H54 (cell line): ENCODE data around the gene ELAVL1.

Source experiments
- DNase-seq: peaks from one replicate; pipeline ENCODE4 v3.0.0; 2011; ENCODE audit warnings: low spot score, mixed read lengths; ENCODE audit not compliant: insufficient read length
- FAIRE-seq: peaks from 3 replicates; lab custom pipeline; 2011; peaks lifted over from hg19 to GRCh38; lab: Jason Lieb, UNC
- POLR2A ChIP-seq: IDR thresholded peaks from 2 replicates; pipeline ENCODE4 v1.6.1; 2011; ENCODE audit warnings: low read depth, mild to moderate bottlenecking, low read length

Gene ELAVL1

DNA sequence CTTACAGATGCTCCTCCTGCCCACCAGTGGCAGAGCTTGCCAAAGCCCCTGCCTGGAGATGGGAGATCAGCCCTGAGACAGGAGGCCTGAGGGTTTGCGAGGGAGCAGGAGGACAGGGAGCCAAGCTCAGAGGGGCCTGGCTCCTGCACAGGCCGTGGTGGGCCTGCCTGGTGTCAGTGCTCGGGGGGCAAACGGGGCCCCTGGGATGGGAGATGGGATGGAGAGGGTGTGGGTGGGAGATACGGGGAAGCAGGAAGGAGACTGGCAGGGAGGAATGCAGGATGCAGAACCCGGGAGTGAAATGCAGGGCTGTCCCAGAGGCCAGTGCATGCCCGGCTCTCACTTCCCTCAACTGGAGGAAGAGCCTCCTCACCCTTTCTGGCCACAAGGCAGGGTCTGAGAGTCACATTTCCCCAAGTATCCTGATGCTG is 19.9 kb downstream of the ELAVL1 start:
- FAIRE-seq (no peak), DNase-seq (no peak)
- TF ChIP-seq POLR2A: no peak

DNA sequence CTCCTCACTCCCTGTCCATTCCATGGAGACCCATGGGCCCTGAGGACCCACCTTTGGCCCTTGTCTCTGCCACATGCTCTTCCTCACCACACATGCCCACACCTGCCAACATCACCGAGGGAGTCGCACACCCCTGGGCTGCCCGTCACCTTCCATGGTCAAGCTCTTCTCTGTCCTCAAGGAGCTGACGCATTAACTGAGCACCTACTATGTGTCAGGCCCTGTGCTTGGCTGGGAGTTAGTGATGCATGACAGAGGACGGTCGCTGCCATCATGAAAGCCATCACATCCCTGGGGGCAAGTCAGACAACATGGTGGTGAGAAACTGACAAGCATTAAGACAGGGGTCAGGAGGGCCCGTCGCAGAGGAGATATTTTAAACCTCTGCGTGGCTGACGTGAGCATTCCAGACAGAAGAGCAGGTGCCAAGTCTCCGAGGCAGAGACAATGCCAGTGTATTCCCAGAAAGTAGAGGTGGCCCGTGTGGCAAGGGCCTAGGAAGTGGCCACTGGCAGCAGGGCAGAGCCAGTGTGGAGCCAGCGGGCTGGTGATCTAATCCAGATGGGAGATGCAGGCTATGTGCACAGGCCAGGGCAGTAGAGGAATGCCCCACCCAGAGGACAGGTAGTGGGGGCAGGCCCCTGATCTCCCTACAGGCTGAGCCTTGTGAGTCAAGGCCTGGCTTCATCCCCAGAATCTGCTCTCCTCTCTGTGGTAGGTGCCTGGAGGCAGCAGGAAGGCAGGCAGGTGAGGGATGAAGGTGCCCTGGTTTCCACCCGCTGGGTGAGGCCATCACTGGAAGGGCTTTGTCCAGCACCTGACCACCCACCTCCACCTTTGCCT is 21.2 kb downstream of the ELAVL1 start:
- TF ChIP-seq POLR2A: no peak
- FAIRE-seq (no peak), DNase-seq (no peak)

DNA sequence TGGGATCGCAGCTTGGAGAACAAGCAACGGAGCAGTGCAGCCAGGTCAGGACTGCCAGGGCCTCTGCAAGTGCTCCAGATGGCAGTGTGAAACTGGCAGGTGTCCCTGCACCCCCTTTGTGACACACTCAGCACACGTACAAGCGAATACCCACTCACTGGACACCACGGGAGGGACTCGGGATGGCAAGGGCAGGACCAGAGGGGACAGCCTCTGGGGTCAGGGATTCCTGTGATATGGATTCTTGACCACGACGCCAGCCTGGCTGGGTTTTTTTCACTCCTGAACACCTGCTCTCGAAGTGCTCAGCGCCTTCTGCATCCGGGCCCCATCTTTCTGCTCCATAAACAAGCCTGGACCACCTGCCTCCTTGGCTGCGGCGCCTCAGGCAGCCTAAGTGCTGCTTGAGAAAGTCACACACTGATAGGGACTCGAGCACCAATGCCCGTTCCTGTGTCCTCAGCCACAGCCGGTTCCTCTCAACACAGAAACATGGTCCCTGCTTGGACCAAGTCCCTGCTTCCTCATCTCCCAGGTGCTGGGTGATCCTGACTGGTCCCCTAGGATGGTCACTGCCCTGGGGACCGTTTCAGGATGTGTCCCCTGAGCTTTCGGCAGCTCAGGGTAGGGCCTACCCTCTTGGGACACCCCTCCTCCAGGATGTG is 22.0 kb downstream of the ELAVL1 start:
- TF ChIP-seq POLR2A: no peak
- FAIRE-seq (no peak), DNase-seq (no peak)

DNA sequence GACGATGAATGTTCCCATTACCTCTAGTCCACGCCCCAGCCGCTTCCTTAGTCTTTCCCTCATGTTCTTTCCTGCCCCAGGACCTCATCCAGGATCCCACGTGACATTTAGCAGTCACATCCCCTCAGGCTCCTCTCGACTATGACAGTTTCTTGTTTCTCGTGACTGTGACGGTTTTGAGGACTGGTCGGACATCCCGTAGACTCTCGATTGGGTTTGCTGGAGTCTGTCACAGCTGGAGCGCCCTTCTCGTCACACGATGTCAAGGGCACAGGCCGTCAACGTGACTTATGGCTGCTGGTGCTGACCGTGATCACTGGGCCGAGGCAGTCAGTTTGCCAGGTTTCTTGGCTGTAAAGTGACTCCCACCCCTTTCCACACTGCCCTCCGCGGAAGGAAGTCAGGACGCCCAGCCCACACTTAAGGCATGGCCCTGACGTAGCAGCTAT is 22.8 kb downstream of the ELAVL1 start:
- FAIRE-seq: no peak
- DNase-seq: no peak
- no peak for TF ChIP-seq POLR2A

DNA sequence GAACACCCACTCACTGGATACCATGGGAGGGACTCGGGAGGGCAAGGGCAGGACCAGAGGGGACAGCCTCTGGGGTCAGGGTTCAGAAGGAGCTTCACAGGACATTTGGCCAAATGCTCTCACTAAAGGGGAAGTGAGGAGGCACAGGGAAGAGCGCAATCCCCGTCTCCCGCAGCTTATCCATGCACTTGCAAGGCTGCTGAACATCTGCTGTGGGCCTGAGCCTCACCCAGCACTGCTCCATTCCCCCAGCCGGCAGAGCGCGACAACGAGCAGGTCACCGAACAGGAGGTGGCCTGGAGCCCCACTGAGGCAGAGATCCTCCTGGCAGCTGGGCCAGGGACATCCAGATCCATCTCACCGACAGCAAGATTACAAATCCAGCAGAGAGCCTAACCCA is 23.3 kb downstream of the ELAVL1 start:
- FAIRE-seq (no peak), DNase-seq (no peak)
- TF ChIP-seq POLR2A: no peak

DNA sequence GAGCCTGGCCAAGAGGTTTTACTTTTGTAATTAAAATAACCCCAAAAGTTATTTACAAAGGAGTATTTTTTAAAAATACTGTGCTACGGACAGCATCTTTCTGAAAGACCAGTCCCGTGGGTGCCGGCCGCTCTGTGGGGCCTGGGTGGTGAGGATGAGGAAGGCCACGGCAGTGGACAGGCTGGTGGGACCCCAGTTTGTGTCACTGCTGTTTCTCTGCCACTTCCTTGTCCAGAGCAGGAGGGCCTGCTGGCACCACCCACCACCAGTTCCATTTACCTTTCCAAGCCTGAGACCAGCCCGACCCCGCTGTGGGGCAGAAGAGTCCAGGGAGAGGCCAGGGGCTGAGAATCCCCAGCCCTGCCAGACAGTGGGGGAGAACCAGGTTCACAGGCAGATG is 23.8 kb downstream of the ELAVL1 start:
- FAIRE-seq: no peak
- DNase-seq: no peak
- no peak for TF ChIP-seq POLR2A

DNA sequence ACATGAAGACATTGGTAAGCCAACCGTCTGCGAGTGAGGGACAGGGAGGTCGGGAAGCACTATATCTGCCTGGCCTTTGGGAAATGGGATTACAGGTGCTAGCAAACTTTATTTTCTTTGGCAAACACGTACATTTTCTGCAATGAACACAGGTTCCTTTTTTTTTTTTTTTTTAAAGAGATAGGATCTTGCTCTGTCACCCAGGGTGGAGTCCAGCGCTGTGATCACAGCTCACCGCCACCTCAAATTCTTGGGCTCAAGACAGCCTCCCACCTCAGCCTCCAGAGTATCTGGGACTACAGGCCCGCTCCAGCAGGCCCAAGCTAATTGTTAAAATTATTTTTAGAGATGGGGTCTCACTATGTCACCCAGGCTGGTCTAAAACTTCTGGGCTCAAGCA is 24.2 kb downstream of the ELAVL1 start:
- TF ChIP-seq POLR2A: no peak
- no peak for FAIRE-seq
- DNase-seq: no peak

DNA sequence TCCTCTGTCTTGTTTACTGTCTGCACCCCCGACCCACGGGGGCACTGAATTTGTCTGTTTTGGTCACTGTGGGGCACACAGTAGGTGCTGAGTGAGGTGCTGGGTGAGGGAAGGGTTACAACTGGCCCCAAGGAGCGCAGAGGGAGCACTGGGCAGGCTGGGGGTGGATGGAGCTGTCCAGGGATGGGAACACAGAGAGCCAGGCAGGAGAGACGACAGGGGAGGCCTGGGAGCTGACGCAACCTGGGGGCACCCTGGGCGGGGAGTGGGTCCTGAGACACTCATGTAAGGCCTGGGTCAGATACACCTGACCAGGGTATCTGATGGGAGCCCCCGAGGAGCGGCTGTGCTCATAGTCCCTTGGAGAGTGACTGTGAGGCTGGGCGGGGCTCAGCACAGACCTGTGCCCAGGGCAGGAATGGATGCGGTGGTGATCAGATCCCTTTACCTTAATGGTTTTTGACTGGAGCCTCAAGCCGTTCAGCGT is 24.8 kb downstream of the ELAVL1 start:
- no peak for FAIRE-seq
- no peak for TF ChIP-seq POLR2A

DNA sequence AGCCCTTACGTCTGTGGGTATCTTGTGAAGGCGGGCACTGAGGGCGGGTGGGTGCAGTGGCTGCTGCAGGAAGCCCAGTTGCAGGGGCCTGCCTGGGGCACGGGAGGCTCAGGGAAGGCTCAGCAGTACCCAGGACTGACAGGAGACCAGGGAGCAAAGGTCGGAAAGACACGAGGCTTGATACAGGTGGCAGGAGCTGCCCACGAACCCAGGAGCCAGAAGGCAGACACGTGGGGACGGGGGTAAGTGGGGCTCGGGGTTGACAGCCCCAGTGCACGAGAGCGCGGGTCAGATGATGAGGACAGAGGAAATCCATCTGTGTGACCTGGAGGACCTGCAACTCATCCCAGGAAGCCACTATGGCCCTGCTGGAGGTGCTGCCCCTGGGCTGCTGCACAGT is 25.3 kb downstream of the ELAVL1 start:
- no peak for FAIRE-seq
- no peak for TF ChIP-seq POLR2A
- no peak for DNase-seq

More for the DNA sequence above, 24.8 kb downstream of the ELAVL1 start:
- no peak for DNase-seq

DNA sequence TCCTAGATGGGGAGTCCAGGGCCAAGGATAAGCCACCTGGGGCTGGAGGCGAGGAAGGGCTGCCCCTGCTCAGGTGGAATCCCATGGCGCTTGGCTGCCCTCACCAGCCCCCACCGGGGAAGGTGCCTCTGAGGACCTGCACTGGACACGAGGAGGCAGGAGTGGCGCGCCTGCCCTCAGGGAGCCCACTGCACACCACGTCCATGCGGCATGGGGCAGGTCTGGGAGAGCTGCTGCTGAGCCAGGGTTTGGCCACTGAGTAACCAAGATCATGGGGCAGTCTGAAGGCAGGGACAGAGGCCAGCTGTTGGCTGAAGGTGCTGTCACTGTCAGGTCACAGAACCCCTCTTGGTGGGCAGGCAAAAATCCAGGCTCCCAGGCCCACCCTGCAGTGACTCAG is 25.9 kb downstream of the ELAVL1 start:
- TF ChIP-seq POLR2A: no peak
- FAIRE-seq (no peak), DNase-seq (no peak)

DNA sequence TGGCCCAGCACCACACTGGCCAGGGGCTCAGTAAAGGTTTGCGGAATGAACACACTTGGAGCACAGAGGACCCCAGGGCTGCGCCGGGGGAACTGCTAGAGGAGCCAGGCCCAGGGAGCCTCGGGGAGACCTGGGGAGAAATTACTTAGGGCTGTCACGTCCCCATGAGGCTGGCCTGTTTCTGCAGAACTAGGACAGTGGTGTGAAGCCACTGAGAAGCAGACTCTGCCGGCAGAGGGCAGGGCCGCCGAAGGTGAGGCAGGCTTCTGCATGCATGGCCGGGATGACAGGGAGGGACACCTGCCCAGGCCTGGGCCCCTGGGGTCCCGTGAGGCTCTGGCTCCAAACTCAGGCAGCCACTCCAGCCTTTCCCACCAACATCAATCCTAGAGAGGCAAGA is 26.4 kb downstream of the ELAVL1 start:
- DNase-seq: no peak
- TF ChIP-seq POLR2A: no peak
- no peak for FAIRE-seq

DNA sequence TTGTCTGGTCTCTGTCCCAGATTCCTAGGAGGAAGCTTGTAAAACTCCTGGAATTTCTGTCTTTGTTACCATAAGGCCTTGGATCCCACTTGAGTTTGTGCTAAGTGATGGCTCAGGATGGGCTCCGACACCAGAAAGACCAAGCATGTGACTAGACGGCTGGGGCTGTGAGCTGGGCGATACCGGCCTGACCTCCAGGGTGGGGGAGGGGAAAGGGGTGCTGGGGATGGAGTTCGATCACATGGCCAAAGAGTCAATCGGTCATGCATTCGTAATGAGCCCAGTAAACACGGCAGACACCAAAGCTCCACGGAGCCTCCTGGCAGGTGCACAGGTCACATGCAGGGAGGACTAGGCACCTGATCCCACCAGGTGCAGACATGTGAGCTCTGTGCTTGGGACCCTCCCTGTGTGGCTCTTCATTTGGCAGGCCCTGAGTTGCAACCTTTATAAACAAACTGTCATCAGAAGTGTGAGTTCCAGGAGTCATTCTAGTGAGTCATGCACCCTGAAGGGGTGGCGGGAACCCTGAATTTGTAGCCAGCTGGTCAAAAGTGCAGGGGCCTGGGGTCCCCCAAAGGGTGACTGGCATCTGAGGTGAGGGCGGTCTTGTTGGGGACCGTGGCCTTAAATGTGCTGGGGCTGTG is 27.1 kb downstream of the ELAVL1 start:
- TF ChIP-seq POLR2A: no peak
- FAIRE-seq: no peak
- no peak for DNase-seq

DNA sequence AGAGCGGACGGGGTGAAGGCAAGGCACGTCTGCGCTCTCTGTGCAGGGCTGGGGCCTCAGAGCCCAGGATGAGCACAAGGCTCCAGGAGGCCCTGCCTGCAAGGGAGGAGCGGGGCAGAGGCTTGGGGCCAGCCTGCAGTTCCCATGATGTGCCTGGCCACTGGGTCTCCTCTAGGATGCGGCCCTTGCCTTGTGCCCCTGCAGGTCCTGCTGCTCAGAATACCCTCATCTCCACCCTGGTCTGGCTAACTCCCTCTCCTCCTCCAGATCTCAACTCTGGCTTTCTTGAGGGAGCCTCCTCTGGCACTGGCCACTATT is 27.8 kb downstream of the ELAVL1 start:
- DNase-seq (no peak), FAIRE-seq (no peak)
- TF ChIP-seq POLR2A: no peak

DNA sequence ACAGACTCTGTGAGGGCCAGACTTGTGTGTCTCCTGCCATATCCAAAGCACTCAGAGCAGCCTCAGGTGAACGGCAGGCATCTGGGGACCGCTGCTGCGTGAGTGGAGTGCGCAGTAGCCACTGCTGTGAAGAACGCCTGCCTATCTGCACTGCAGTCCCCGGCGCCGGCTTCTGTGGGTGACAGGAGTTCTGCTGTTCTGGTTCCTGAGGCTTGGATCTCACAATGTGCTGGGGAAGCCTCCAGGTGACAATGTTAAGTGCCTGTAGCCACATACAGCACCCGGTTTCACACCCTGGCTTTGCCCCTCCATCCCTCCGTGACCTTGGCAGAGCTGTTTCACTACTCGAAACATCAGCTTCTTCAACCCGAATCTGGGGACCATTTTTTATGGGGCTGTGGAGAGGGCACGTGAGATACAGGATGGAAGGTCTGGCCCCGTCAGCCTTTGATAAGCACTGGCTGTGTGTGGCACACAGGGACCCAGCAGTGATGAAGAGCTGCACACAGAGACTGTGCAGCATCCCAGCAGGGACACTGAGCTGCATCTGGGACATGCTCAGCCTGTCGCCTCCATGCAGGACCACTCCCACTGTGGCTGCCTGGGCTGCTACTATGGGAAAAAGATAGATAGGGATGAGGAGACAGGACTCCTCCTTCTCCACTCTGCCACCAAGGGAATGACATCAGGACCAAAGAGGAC is 28.3 kb downstream of the ELAVL1 start:
- TF ChIP-seq POLR2A: no peak
- FAIRE-seq (no peak), DNase-seq (no peak)

DNA sequence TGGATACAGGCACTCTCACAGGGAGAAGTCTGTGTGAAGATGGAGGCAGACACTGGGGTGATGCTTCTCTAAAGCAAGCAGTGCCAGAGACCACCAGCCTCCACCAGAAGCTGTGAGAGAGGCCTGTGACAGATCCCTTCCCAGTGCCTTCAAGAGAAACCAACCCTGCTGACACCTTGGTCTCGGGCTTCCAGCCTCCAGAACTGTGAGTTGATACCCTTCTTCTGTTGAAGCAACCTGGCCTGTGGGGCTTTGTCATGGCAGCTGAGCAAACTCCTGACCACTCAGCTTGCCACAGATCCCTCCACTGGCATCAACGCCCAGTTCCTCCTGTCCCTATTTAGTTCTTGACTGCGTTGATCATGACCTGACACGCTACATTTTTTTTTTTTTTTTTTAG is 29.0 kb downstream of the ELAVL1 start:
- no peak for DNase-seq
- TF ChIP-seq POLR2A: no peak
- FAIRE-seq: no peak
